Effector memory CD8-positive, alpha-beta T cell (primary cell): ENCODE results near the gene MUSTN1.

ENCODE experiments used
- ATAC-seq: fragments of 150-1000 bp; cut with Tn5 transposase; replicated peaks from 2 replicates; pipeline ENCODE4 v1.10.0; 2021; ENCODE audit warnings: mild to moderate bottlenecking, moderate library complexity
- DNase-seq, 3 experiments: peaks; one replicate each; pipeline ENCODE4 v3.0.0; 2021
- H3K27ac Mint-ChIP-seq, 2 donors: one replicate each; pipeline ENCODE4 v1.8.0; 2022; ENCODE audit warnings: mild to moderate bottlenecking in 2 of 2, mixed read lengths in 2 of 2, moderate library complexity in 2 of 2
- H3K27me3 Mint-ChIP-seq, 2 donors: one replicate each; pipeline ENCODE4 v1.8.0; 2022; ENCODE audit warnings: mixed read lengths in 2 of 2
- H3K36me3 Mint-ChIP-seq: one replicate; pipeline ENCODE4 v1.8.0; 2022; ENCODE audit warnings: mild to moderate bottlenecking, moderate library complexity, mixed read lengths; ENCODE audit not compliant: insufficient read depth
- H3K4me1 Mint-ChIP-seq, 2 donors: one replicate each; pipeline ENCODE4 v1.8.0; 2022; ENCODE audit warnings: low read depth in 2 of 2, mixed read lengths in 2 of 2
- H3K4me3 Mint-ChIP-seq, 2 donors: one replicate each; pipeline ENCODE4 v1.8.0; 2022; ENCODE audit warnings: mild to moderate bottlenecking in 2 of 2, mixed read lengths in 2 of 2, moderate library complexity in 2 of 2
- H3K9me3 Mint-ChIP-seq, 2 donors: one replicate each; pipeline ENCODE4 v1.8.0; 2022; ENCODE audit warnings: mixed read lengths in 2 of 2

MUSTN1 gene

GRCh38 chr3:52838561-52839267 is 3.9 kb upstream of the MUSTN1 start:
- peaks cover 35 to 48% of the 10 kb centered on the region in 2 donors for H3K4me1 Mint-ChIP-seq
- ATAC-seq = peak; percentile 95
- H3K4me3 Mint-ChIP-seq = peak overlapping the region; percentile 46 to 62

GRCh38 chr3:52836986-52837385 is 2.2 kb upstream of the MUSTN1 start:
- H3K27me3 Mint-ChIP-seq = no peaks in the 10 kb centered on the region
- no peaks in the 10 kb centered on the region for H3K9me3 Mint-ChIP-seq
- H3K4me3 Mint-ChIP-seq = peak overlapping the region in 1 of 2 donors; percentile 1
- peak overlapping the region; percentile 77 to 83 for H3K27ac Mint-ChIP-seq
- DNase-seq (no peak), ATAC-seq (no peak)
- peaks cover 35 to 50% of the 10 kb centered on the region in 2 donors for H3K4me1 Mint-ChIP-seq
- peaks cover 11% of the 10 kb centered on the region for H3K36me3 Mint-ChIP-seq

More at GRCh38 chr3:52838561-52839267, 3.9 kb upstream of the MUSTN1 start:
- Mint-ChIP-seq H3K9me3 (no peaks in the 10 kb centered on the region), H3K36me3 (peaks cover 9% of the 10 kb centered on the region), H3K27me3 (no peaks in the 10 kb centered on the region), H3K27ac (peak overlapping the region; percentile 35 to 72)
- peak in 2 of 3 experiments; percentile 24 to 31 for DNase-seq

GRCh38 chr3:52836471-52836845 is 1.6 kb upstream of the MUSTN1 start:
- Mint-ChIP-seq H3K27me3 (no peaks in the 10 kb centered on the region), H3K4me3 (peak overlapping the region in 1 of 2 donors; percentile 1), H3K27ac (peak overlapping the region; percentile 77 to 83), H3K9me3 (no peaks in the 10 kb centered on the region), H3K36me3 (peaks cover 11% of the 10 kb centered on the region), H3K4me1 (peaks cover 35 to 47% of the 10 kb centered on the region in 2 donors)
- DNase-seq (no peak), ATAC-seq (no peak)

- no peak overlapping the region for H3K4me3 Mint-ChIP-seq
- ATAC-seq (no peak), DNase-seq (no peak)
- no peaks in the 10 kb centered on the region for H3K27me3 Mint-ChIP-seq
- H3K27ac Mint-ChIP-seq = peak overlapping the region in 1 of 2 donors; percentile 63
- peaks cover 35 to 51% of the 10 kb centered on the region in 2 donors for H3K4me1 Mint-ChIP-seq
- peaks cover 15% of the 10 kb centered on the region for H3K36me3 Mint-ChIP-seq
- H3K9me3 Mint-ChIP-seq = no peaks in the 10 kb centered on the region
These were observed 1.1 kb upstream of the MUSTN1 start for GRCh38 chr3:52835766-52836470.

GRCh38 chr3:52833202-52833601 is 1.6 kb downstream of the MUSTN1 start:
- H3K4me1 Mint-ChIP-seq = peaks cover 15 to 30% of the 10 kb centered on the region in 2 donors
- H3K9me3 Mint-ChIP-seq = no peaks in the 10 kb centered on the region
- no peak overlapping the region for H3K4me3 Mint-ChIP-seq
- DNase-seq (no peak), ATAC-seq (no peak)
- H3K27ac Mint-ChIP-seq = no peak overlapping the region
- H3K27me3 Mint-ChIP-seq = no peaks in the 10 kb centered on the region
- peaks cover 11% of the 10 kb centered on the region for H3K36me3 Mint-ChIP-seq

- peaks cover 8% of the 10 kb centered on the region for H3K36me3 Mint-ChIP-seq
- DNase-seq = no peak
These were observed 3.1 kb downstream of the MUSTN1 start for GRCh38 chr3:52831500-52832301.

GRCh38 chr3:52830535-52831258 is 4.1 kb downstream of the MUSTN1 start, which contains the start of gene ITIH4:
Gene ITIH4 (minus strand): TSS chr3:52830672. CDS start chr3:52830642, 30 bp downstream.
- H3K36me3 Mint-ChIP-seq = peaks cover 8% of the 10 kb centered on the region
- H3K4me3 Mint-ChIP-seq = no peak within 1 kb of the TSS
- DNase-seq = no peak
- peak within 1 kb of the TSS; percentile 35 to 39 for H3K27ac Mint-ChIP-seq
- no peaks in the 10 kb centered on the region for H3K27me3 Mint-ChIP-seq
- no peak for ATAC-seq
- H3K9me3 Mint-ChIP-seq = no peaks in the 10 kb centered on the region
- H3K4me1 Mint-ChIP-seq = peaks cover 0 to 12% of the 10 kb centered on the region in 2 donors

More at GRCh38 chr3:52831500-52832301, 3.1 kb downstream of the MUSTN1 start:
- Mint-ChIP-seq H3K9me3 (no peaks in the 10 kb centered on the region), H3K27me3 (no peaks in the 10 kb centered on the region), H3K4me1 (peaks cover 2 to 16% of the 10 kb centered on the region in 2 donors), H3K27ac (peak overlapping the region; percentile 27 to 39), H3K4me3 (no peak overlapping the region)
- no peak for ATAC-seq

GRCh38 chr3:52829906-52830463 is 4.8 kb downstream of the MUSTN1 start:
- DNase-seq (no peak), ATAC-seq (no peak)
- Mint-ChIP-seq H3K9me3 (no peaks in the 10 kb centered on the region), H3K4me1 (peaks cover 0 to 7% of the 10 kb centered on the region in 2 donors), H3K27ac (no peak overlapping the region), H3K4me3 (no peak overlapping the region), H3K36me3 (peaks cover 8% of the 10 kb centered on the region), H3K27me3 (no peaks in the 10 kb centered on the region)

GRCh38 chr3:52829482-52829881 is 5.3 kb downstream of the MUSTN1 start:
- no peak overlapping the region for H3K27ac Mint-ChIP-seq
- H3K4me1 Mint-ChIP-seq = peaks cover 0 to 7% of the 10 kb centered on the region in 2 donors
- H3K4me3 Mint-ChIP-seq = no peak overlapping the region
- ATAC-seq (no peak), DNase-seq (no peak)
- H3K9me3 Mint-ChIP-seq = no peaks in the 10 kb centered on the region
- no peaks in the 10 kb centered on the region for H3K27me3 Mint-ChIP-seq
- peaks cover 8% of the 10 kb centered on the region for H3K36me3 Mint-ChIP-seq

- Mint-ChIP-seq H3K4me3 (no peak overlapping the region), H3K9me3 (no peaks in the 10 kb centered on the region), H3K4me1 (peaks cover 0 to 7% of the 10 kb centered on the region in 2 donors), H3K27me3 (no peaks in the 10 kb centered on the region), H3K36me3 (peaks cover 3% of the 10 kb centered on the region), H3K27ac (no peak overlapping the region)
- ATAC-seq = no peak
- DNase-seq = no peak
These were observed 6.9 kb downstream of the MUSTN1 start for GRCh38 chr3:52827866-52828376.

- DNase-seq = no peak
- no peak overlapping the region for H3K27ac Mint-ChIP-seq
- H3K9me3 Mint-ChIP-seq = no peaks in the 10 kb centered on the region
- no peak for ATAC-seq
- peaks cover 3% of the 10 kb centered on the region for H3K36me3 Mint-ChIP-seq
- peaks cover 0 to 7% of the 10 kb centered on the region in 2 donors for H3K4me1 Mint-ChIP-seq
- no peak overlapping the region for H3K4me3 Mint-ChIP-seq
- no peaks in the 10 kb centered on the region for H3K27me3 Mint-ChIP-seq
These were observed 7.4 kb downstream of the MUSTN1 start for GRCh38 chr3:52827441-52827840.

- ATAC-seq = no peak
- no peaks in the 10 kb centered on the region for H3K9me3 Mint-ChIP-seq
- H3K4me1 Mint-ChIP-seq = no peaks in the 10 kb centered on the region
- no peak overlapping the region for H3K4me3 Mint-ChIP-seq
- no peaks in the 10 kb centered on the region for H3K27me3 Mint-ChIP-seq
- no peaks in the 10 kb centered on the region for H3K36me3 Mint-ChIP-seq
- no peak for DNase-seq
- no peak overlapping the region for H3K27ac Mint-ChIP-seq
These were observed 10.8 kb downstream of the MUSTN1 start for GRCh38 chr3:52824037-52824436.
